ENCODE results near the gene RNF213.
"Not testable (repeated sequence)": the region's sequence is repeated elsewhere in the genome, so short reads cannot be mapped to it uniquely, and the experiment has no call there.

The RNF213 gene

GRCh38 chr17:80248894-80249710 is 11.6 kb upstream of the RNF213 start:
- no peak for DNase-seq (ENCODE audit: low read depth)

GRCh38 chr17:80251966-80252365 is 8.7 kb upstream of the RNF213 start:
- DNase-seq (ENCODE audit: low read depth): no peak

- DNase-seq (ENCODE audit: low read depth): peak; percentile 83
Observed at GRCh38 chr17:80252871-80253270, 7.8 kb upstream of the RNF213 start.

- DNase-seq (ENCODE audit: low read depth): no peak
Observed at GRCh38 chr17:80253631-80254395, 6.8 kb upstream of the RNF213 start.

- peak; percentile 43 for DNase-seq (ENCODE audit: low read depth)
Observed at GRCh38 chr17:80254396-80255251, 6.0 kb upstream of the RNF213 start.

- no peak for DNase-seq (ENCODE audit: low read depth)
Observed at GRCh38 chr17:80256034-80256350, 4.7 kb upstream of the RNF213 start.

- no peak for DNase-seq (ENCODE audit: low read depth)
Observed at GRCh38 chr17:80257716-80258213, 2.9 kb upstream of the RNF213 start.

- DNase-seq (ENCODE audit: low read depth): not testable (repeated sequence)
Observed at GRCh38 chr17:80258296-80258695, 2.4 kb upstream of the RNF213 start.

GRCh38 chr17:80259457-80260068 is 1.1 kb upstream of the RNF213 start:
- no peak for DNase-seq (ENCODE audit: low read depth)

GRCh38 chr17:80260069-80260535 is 550 bp upstream of the RNF213 start:
- DNase-seq (ENCODE audit: low read depth): peak; percentile 78

GRCh38 chr17:80261159-80261894 is 675 bp downstream of the RNF213 start:
- DNase-seq (ENCODE audit: low read depth): peak; percentile 64

- no peak for DNase-seq (ENCODE audit: low read depth)
Observed at GRCh38 chr17:80261895-80262279, 1.2 kb downstream of the RNF213 start.

GRCh38 chr17:80262291-80262690 is 1.6 kb downstream of the RNF213 start:
- DNase-seq (ENCODE audit: low read depth): no peak

- no peak for DNase-seq (ENCODE audit: low read depth)
Observed at GRCh38 chr17:80262775-80263244, 2.2 kb downstream of the RNF213 start.

GRCh38 chr17:80263253-80264204 is 2.9 kb downstream of the RNF213 start:
- peak; percentile 79 for DNase-seq (ENCODE audit: low read depth)

- DNase-seq (ENCODE audit: low read depth): no peak
Observed at GRCh38 chr17:80264205-80265075, 3.8 kb downstream of the RNF213 start.

- no peak for DNase-seq (ENCODE audit: low read depth)
Observed at GRCh38 chr17:80265205-80266068, 4.8 kb downstream of the RNF213 start.

- no peak for DNase-seq (ENCODE audit: low read depth)
Observed at GRCh38 chr17:80267391-80267790, 6.7 kb downstream of the RNF213 start.

All from T follicular helper cell (primary cell).